Activated naive CD4-positive, alpha-beta T cell treated with anti-CD3 and anti-CD28 coated beads, Interleukin-2, amount 10 ng/mL, durations not matched to agents 5 hours and 36 hours (primary cell): ENCODE measurements around the gene FAM124B. TPM values are rescaled to one million over a fixed set of nuclear protein-coding genes. Genes with fewer than 3 reads are reported as not detected.

Experiments
- total RNA-seq, 2 experiments: library from RNA; stranded (reverse); gene quantifications; one replicate each; pipeline ENCODE4 v1.2.3, GENCODE V29; 2021

Gene FAM124B, protein sequence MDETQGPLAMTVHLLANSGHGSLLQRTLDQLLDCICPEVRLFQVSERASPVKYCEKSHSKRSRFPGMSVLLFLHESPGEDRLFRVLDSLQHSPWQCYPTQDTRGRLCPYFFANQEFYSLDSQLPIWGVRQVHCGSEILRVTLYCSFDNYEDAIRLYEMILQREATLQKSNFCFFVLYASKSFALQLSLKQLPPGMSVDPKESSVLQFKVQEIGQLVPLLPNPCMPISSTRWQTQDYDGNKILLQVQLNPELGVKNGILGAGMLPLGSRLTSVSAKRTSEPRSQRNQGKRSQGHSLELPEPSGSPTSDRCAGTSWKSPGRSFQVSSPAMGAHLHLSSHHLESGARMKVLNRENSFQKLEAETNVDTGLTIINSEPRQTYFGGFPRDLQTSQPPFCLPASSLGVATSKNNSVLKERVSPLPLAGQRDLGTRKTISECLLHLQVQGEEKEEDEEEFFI
- total RNA-seq, result under 1 TPM; 0.55 to 0.58 TPM

DNA sequence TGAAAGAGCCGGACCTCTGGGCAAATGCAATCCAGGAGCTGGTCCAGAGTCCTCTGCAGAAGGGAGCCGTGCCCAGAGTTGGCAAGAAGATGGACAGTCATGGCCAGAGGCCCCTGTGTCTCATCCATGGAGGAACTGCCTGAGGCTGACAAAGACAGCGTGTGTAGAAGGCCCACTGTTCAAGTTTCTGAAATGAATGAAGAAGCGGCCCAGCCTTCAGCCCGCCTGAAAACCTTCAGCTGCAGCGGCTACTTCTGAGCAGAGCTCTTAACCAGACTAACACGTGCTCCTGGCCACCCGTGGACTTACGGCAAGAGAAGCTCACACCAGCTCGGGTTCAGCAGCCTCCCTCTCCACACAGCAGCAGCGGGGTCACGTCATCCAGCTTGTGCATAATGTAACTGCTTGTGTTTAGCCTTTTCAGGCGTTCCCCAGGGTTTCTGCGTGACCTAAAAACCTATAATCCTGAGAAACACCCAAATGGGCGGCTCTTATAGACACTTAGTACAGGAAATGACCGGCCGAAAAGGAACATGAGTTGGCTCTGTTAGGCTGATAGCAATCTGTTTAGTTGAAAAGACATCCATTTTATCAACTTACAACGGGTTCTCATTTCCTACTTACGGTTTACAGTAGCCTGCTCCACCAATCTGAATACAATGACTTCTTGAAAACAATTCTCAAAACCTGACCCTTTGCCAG lies at the start of gene FAM124B:
Gene FAM124B (minus strand): TSS at position 467 of the 702 bp plus-strand sequence. CDS start 339 bp downstream, at position 128.

Other genes with a start within 250 kb of the FAM124B start
- gene CUL3, start 183.3 kb upstream of the FAM124B start, total RNA-seq, result 10 to 100 TPM; 68.1 to 69.9 TPM